BJ (cell line): Measurements from ENCODE around the gene CRYGB. TPM values are rescaled to one million over a fixed set of nuclear protein-coding genes. Genes with fewer than 3 reads are reported as not detected.

Experiments
- CTCF ChIA-PET: fragments of 350-600 bp; formaldehyde crosslinking; extraction: SDS; loops from one replicate; lab custom pipeline; 2021; ENCODE audit warnings: antibody characterized with exemption, inconsistent platforms; lab: Yijun Ruan, JAX
- POLR2A ChIA-PET: fragments of 300-600 bp; sonication (Branson Sonifier 250); formaldehyde crosslinking; extraction: SDS; loops from one replicate; lab custom pipeline; 2021; ENCODE audit warnings: antibody characterized with exemption; lab: Charles Lee
- DNase-seq: peaks from one replicate; pipeline ENCODE4 v3.0.0-alpha.2; 2011; ENCODE audit warnings: low read depth
- H3K27me3 ChIP-seq: 2 replicates; pipeline ENCODE4 v1.6.0; 2011; ENCODE audit warnings: low read length; ENCODE audit not compliant: control insufficient read depth, insufficient read depth
- H3K36me3 ChIP-seq: 2 replicates; pipeline ENCODE4 v1.5.1; 2011; ENCODE audit warnings: low read length; ENCODE audit not compliant: control insufficient read depth, insufficient read depth
- H3K4me3 ChIP-seq: 2 replicates; pipeline ENCODE4 v1.5.1; 2011; ENCODE audit warnings: low read depth, mild to moderate bottlenecking, control low read depth, low read length
- polyA plus RNA-seq: library from polyadenylated mRNA; depleted of rRNA; stranded (reverse); fragments of >200 nt; gene quantifications from 2 replicates; pipeline ENCODE4 v1.2.3, GENCODE V29; 2011
- TF ChIP-seq, protein P1 (sequence below): IDR thresholded peaks from 2 replicates; pipeline ENCODE4 v1.5.1; 2011; ENCODE audit warnings: low read depth, mild to moderate bottlenecking, control low read depth, inconsistent platforms, low read length, moderate library complexity; ENCODE audit not compliant: insufficient read depth

The CRYGB gene
- polyA plus RNA-seq, 1 experiment: not detected

DNA sequence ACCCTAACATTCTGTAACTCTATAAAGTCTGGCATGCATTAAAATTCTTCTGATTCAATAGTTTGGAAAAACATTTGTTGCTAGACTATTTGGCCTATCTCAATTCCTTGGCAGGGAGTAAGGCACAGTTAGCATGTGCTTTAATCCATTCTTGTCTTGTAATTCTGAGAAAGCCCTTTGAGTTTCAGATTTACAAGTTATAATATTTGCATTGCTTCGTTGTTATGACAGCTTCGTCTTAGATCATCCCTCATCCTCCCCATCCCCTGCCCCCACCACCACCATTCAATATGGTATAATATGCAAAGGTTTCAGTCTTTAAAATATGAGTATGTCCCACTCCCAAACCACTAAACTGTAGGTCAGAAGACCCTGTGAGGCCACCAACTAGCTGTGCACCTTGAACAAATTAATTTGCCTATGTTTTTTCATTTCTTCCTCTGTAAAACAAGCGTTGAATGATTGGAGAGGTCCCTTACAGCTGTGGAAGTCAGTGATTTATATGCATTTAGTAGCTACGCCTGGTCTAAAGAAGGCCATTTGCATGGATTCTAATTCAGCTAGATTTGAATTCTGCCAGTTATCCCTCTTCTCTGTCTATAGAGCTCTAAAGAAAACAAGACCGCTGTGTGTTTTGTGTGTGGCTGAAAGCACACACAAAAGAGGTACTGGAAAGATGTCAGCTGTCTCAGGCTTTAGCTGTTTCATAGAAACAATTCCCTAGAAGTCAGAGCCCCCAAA lies 43.3 kb upstream of the CRYGB start:
- ChIA-PET POLR2A (no interaction called here), CTCF (interaction anchor here (0.7 to 0.9 kb wide), 2 partner anchors 13 to 42 kb away, joined by 3 to 4 read pairs; no protein-coding TSS in a partner anchor)
- TF ChIP-seq, protein P1, sequence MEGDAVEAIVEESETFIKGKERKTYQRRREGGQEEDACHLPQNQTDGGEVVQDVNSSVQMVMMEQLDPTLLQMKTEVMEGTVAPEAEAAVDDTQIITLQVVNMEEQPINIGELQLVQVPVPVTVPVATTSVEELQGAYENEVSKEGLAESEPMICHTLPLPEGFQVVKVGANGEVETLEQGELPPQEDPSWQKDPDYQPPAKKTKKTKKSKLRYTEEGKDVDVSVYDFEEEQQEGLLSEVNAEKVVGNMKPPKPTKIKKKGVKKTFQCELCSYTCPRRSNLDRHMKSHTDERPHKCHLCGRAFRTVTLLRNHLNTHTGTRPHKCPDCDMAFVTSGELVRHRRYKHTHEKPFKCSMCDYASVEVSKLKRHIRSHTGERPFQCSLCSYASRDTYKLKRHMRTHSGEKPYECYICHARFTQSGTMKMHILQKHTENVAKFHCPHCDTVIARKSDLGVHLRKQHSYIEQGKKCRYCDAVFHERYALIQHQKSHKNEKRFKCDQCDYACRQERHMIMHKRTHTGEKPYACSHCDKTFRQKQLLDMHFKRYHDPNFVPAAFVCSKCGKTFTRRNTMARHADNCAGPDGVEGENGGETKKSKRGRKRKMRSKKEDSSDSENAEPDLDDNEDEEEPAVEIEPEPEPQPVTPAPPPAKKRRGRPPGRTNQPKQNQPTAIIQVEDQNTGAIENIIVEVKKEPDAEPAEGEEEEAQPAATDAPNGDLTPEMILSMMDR: no peak
- DNase-seq: no peak
- Histone ChIP-seq H3K36me3 (no peaks in the 10 kb centered on the region), H3K4me3 (no peak overlapping the region), H3K27me3 (peaks cover 4% of the 10 kb centered on the region; the same call in 1 of the 2 replicates)

DNA sequence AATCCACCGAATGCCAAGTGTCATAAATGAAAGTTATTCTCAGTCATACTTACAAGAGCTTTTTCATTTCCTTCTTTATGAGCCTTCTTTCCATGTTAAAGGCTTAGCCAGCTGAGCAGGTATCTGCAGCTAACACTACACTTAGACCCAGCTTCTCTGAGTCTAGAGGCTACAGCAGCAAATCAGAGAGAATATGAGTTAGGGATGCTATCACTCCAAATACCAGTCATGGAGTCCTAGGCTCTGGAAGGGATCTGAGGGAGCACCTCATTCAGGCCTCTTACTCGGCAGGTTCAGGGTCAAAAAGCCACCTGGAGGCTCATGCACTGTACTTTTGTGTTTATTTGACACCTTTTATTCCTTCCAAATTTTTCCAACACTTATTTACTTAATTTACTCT lies 40.9 kb upstream of the CRYGB start:
- H3K36me3 ChIP-seq: no peaks in the 10 kb centered on the region
- TF ChIP-seq, protein P1: no peak
- DNase-seq: no peak
- ChIA-PET POLR2A (no interaction called here), CTCF (no interaction called here)
- peaks cover 6% of the 10 kb centered on the region; the same call in 1 of the 2 replicates for H3K27me3 ChIP-seq
- no peak overlapping the region for H3K4me3 ChIP-seq

DNA sequence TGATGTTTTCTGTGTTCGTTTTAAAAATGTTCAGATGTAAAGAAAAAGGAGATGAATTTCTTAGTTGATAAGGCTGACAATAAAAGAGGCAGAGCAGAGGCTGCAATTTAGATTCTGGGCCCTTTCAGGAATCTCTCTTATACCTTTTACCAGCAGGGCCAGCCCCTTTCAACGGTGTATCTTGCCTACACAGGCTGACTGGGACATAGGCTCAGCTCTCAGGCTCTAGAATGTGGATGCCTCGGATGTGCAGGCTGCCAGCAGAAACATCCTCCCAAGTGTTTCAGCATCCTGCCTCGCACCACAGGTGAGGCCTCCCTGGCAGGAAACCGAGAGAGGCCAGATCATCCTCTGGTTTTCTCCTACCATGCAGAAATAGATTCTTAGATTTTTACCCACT lies 40.5 kb upstream of the CRYGB start:
- ChIA-PET CTCF (no interaction called here), POLR2A (no interaction called here)
- Histone ChIP-seq H3K27me3 (peaks cover 6% of the 10 kb centered on the region; the same call in 1 of the 2 replicates), H3K4me3 (no peak overlapping the region), H3K36me3 (no peaks in the 10 kb centered on the region)
- TF ChIP-seq, protein P1: no peak
- DNase-seq: no peak

DNA sequence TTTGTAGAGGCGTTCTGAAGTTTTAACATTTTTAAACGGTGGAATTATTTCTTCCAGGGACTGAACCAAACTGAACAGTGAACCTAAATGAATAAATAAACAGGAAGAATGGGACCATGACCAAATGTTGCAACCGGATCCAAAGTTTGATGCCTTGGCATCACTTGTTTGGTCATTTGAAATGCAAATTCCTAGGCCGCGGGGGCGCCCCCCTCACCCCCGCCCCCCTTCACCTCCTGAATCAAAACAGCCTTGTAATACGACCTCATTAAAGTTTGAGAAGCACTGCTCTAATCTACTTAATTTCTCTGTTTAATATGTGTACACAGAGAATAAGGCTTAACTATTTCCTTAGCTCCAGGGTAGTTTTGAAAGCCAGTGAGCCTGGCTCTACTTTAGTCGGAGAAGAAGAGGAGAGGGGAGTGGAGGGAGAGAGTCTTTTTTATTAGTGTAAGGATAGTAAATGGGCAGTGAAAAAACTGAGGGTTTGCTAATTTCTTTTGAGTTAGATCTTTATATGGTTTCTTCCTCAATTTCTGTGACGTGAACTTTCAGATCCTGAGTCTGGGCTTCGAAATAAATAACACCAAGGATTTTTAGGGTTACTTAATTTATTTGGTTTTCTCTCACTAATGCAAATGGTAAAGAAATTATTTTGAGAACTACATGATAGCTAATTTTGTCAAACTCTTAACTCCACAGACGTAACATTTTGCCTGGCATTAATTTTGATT lies 38.2 kb upstream of the CRYGB start:
- TF ChIP-seq, protein P1: no peak
- DNase-seq: no peak
- ChIA-PET POLR2A (no interaction called here), CTCF (interaction anchor here (1.3 to 1.5 kb wide), 2 partner anchors 9 to 12 kb away, joined by 3 to 4 read pairs; no protein-coding TSS in a partner anchor)
- Histone ChIP-seq H3K36me3 (no peaks in the 10 kb centered on the region), H3K4me3 (no peak overlapping the region), H3K27me3 (peaks cover 4% of the 10 kb centered on the region; the same call in 1 of the 2 replicates)

DNA sequence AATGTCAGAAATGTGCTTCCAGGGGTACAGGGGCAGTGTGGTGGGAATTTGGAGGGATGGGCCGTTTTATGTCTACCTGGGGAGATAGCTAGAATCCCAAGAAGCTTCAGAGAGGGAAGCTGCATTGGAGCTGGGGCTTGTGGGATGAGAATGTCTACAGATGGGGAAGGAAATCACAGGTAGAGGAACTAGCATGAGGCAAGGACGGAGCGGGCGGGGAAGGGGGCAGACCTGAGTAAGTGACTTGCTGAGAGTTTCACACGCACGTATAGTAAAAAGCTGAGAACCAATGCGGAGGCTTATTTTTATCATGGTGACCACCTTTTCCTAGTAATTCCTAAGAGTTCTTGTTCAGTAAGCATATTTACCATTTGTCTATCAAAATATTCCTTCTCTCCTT lies 37.6 kb upstream of the CRYGB start:
- TF ChIP-seq, protein P1: no peak
- CTCF ChIA-PET: interaction anchor here (1.3 to 1.5 kb wide), 2 partner anchors 9 to 11 kb away, joined by 3 to 4 read pairs; no protein-coding TSS in a partner anchor
- no peak for DNase-seq
- H3K4me3 ChIP-seq: no peak overlapping the region
- POLR2A ChIA-PET: no interaction called here
- no peaks in the 10 kb centered on the region for H3K36me3 ChIP-seq
- H3K27me3 ChIP-seq: peaks cover 2% of the 10 kb centered on the region; the same call in 1 of the 2 replicates
